ENCODE measurements around the gene HSPB7. TPM values are rescaled to one million over a fixed set of nuclear protein-coding genes. Genes with fewer than 3 reads are reported as not detected.

The HSPB7 gene
- total RNA-seq, 1 experiment from 2014 or later: not detected

GRCh38 chr1:15972409-15972808 lies 45.4 kb downstream of the HSPB7 start:
- Mint-ChIP-seq H3K27me3 (ENCODE audit: unreplicated experiment) (no peaks in the 10 kb centered on the region), H3K4me1 (ENCODE audit: low read depth, unreplicated experiment) (peaks cover 17% of the 10 kb centered on the region), H3K36me3 (ENCODE audit: insufficient read depth, unreplicated experiment) (peaks cover 28% of the 10 kb centered on the region), H3K9me3 (ENCODE audit: low read depth, unreplicated experiment) (peaks cover 2% of the 10 kb centered on the region), H3K27ac (ENCODE audit: unreplicated experiment) (no peak overlapping the region), H3K4me3 (ENCODE audit: low read depth, unreplicated experiment) (no peak overlapping the region)
- no peak for DNase-seq
- intact Hi-C loops (cut with micrococcal nuclease; ENCODE audit: unreplicated experiment): no loop called here
- CTCF ChIA-PET: interaction anchor here (0.6 kb wide), 1 partner anchor 541 kb away, joined by 4 read pairs; no protein-coding TSS in a partner anchor
- no TSS peak for BruUV-seq (replicated peaks)
- no peak for TF ChIP-seq CTCF (IDR thresholded peaks at IDR 0.05; ENCODE audit: unreplicated experiment)

GRCh38 chr1:15970911-15971310 lies 46.9 kb downstream of the HSPB7 start:
- Mint-ChIP-seq H3K4me3 (ENCODE audit: low read depth, unreplicated experiment) (no peak overlapping the region), H3K9me3 (ENCODE audit: low read depth, unreplicated experiment) (no peaks in the 10 kb centered on the region), H3K27me3 (ENCODE audit: unreplicated experiment) (no peaks in the 10 kb centered on the region), H3K4me1 (ENCODE audit: low read depth, unreplicated experiment) (peaks cover 16% of the 10 kb centered on the region), H3K36me3 (ENCODE audit: insufficient read depth, unreplicated experiment) (peaks cover 19% of the 10 kb centered on the region), H3K27ac (ENCODE audit: unreplicated experiment) (no peak overlapping the region)
- CTCF ChIA-PET: no interaction called here
- intact Hi-C loops (cut with micrococcal nuclease; ENCODE audit: unreplicated experiment): no loop called here
- no TSS peak for BruUV-seq (replicated peaks)
- no peak for TF ChIP-seq CTCF (IDR thresholded peaks at IDR 0.05; ENCODE audit: unreplicated experiment)
- DNase-seq: no peak

GRCh38 chr1:15969321-15969880 lies 48.4 kb downstream of the HSPB7 start:
- peaks cover 11% of the 10 kb centered on the region for H3K36me3 Mint-ChIP-seq (ENCODE audit: insufficient read depth, unreplicated experiment)
- H3K9me3 Mint-ChIP-seq (ENCODE audit: low read depth, unreplicated experiment): no peaks in the 10 kb centered on the region
- peaks cover 16% of the 10 kb centered on the region for H3K4me1 Mint-ChIP-seq (ENCODE audit: low read depth, unreplicated experiment)
- DNase-seq: no peak
- BruUV-seq (replicated peaks): no TSS peak
- CTCF ChIA-PET: no interaction called here
- no peak for TF ChIP-seq CTCF (IDR thresholded peaks at IDR 0.05; ENCODE audit: unreplicated experiment)
- H3K27ac Mint-ChIP-seq (ENCODE audit: unreplicated experiment): no peak overlapping the region
- H3K4me3 Mint-ChIP-seq (ENCODE audit: low read depth, unreplicated experiment): no peak overlapping the region
- no peaks in the 10 kb centered on the region for H3K27me3 Mint-ChIP-seq (ENCODE audit: unreplicated experiment)
- intact Hi-C loops (cut with micrococcal nuclease; ENCODE audit: unreplicated experiment): no loop called here

GRCh38 chr1:15968172-15968571 lies 49.7 kb downstream of the HSPB7 start:
- no peak overlapping the region for H3K4me3 Mint-ChIP-seq (ENCODE audit: low read depth, unreplicated experiment)
- no peak overlapping the region for H3K27ac Mint-ChIP-seq (ENCODE audit: unreplicated experiment)
- no peak for DNase-seq
- intact Hi-C loops (cut with micrococcal nuclease; ENCODE audit: unreplicated experiment): no loop called here
- H3K36me3 Mint-ChIP-seq (ENCODE audit: insufficient read depth, unreplicated experiment): peaks cover 11% of the 10 kb centered on the region
- peaks cover 16% of the 10 kb centered on the region for H3K4me1 Mint-ChIP-seq (ENCODE audit: low read depth, unreplicated experiment)
- no TSS peak for BruUV-seq (replicated peaks)
- H3K9me3 Mint-ChIP-seq (ENCODE audit: low read depth, unreplicated experiment): no peaks in the 10 kb centered on the region
- no peak for TF ChIP-seq CTCF (IDR thresholded peaks at IDR 0.05; ENCODE audit: unreplicated experiment)
- H3K27me3 Mint-ChIP-seq (ENCODE audit: unreplicated experiment): no peaks in the 10 kb centered on the region
- CTCF ChIA-PET: no interaction called here

Measured in Calu3 (cell line).